Stimulated activated CD8-positive, alpha-beta memory T cell treated with anti-CD3 and anti-CD28 coated beads, Interleukin-12 subunit alpha, Interleukin-12 subunit beta, amount 100 ng/mL, for 1 hour (primary cell): ENCODE data around the gene CCDC183.
A peak's percentile ranks its signal among the peaks of the same experiment; 100 is the strongest.
"Not testable (repeated sequence)": the region's sequence is repeated elsewhere in the genome, so short reads cannot be mapped to it uniquely, and the experiment has no call there.

Experiments
- DNase-seq: peaks from one replicate; pipeline ENCODE4 v3.0.0-alpha.2; 2020; ENCODE audit warnings: low read depth

Gene CCDC183

GRCh38 chr9:136802321-136802720 is 6.2 kb downstream of the CCDC183 start:
- no peak for DNase-seq

GRCh38 chr9:136803009-136803550 is 6.9 kb downstream of the CCDC183 start:
- not testable (repeated sequence) for DNase-seq

GRCh38 chr9:136803551-136804508 is 7.7 kb downstream of the CCDC183 start:
- no peak for DNase-seq

- DNase-seq = no peak
These were observed 8.5 kb downstream of the CCDC183 start for GRCh38 chr9:136804509-136805206.

- DNase-seq = no peak
These were observed 9.1 kb downstream of the CCDC183 start for GRCh38 chr9:136805207-136805740.

- no peak for DNase-seq
These were observed 9.9 kb downstream of the CCDC183 start for GRCh38 chr9:136806067-136806466.

GRCh38 chr9:136806631-136807201 is 10.6 kb downstream of the CCDC183 start:
- DNase-seq = no peak

GRCh38 chr9:136807281-136808074 is 11.3 kb downstream of the CCDC183 start, which contains the start of gene RABL6:
TSS of gene RABL6 (plus strand) at chr9:136807948. CDS start at chr9:136808197, 249 bp downstream.
- peak; percentile 66 for DNase-seq

GRCh38 chr9:136808075-136808805 is 12.1 kb downstream of the CCDC183 start:
- peak; percentile 30 for DNase-seq

GRCh38 chr9:136808806-136809158 is 12.6 kb downstream of the CCDC183 start:
- no peak for DNase-seq

GRCh38 chr9:136814725-136815421 is 18.7 kb downstream of the CCDC183 start:
- DNase-seq = no peak

- no peak for DNase-seq
These were observed 19.3 kb downstream of the CCDC183 start for GRCh38 chr9:136815422-136815782.

- no peak for DNase-seq
These were observed 25.1 kb downstream of the CCDC183 start for GRCh38 chr9:136820971-136821825.

GRCh38 chr9:136821826-136822544 is 25.8 kb downstream of the CCDC183 start:
- DNase-seq = no peak

GRCh38 chr9:136823136-136824046 is 27.3 kb downstream of the CCDC183 start:
- no peak for DNase-seq

GRCh38 chr9:136824496-136825225 is 28.5 kb downstream of the CCDC183 start:
- no peak for DNase-seq
